ENCODE results near the gene BCAS3.

GRCh38 chr17:60960398-60961065 lies 282.9 kb downstream of the BCAS3 start:
- TF ChIP-seq CTCF (IDR thresholded peaks at IDR 0.05) (no peak), POLR2A (IDR thresholded peaks at IDR 0.05) (no peak)

All from heart left ventricle (tissue), 13 donors.